Lower leg skin (tissue), 3 donors: ENCODE data around the gene SAC3D1.

Experiments
- POLR2A ChIP-seq, 2 donors: fragments of 450-650 bp; IDR thresholded peaks; one replicate each; pipeline ENCODE4 v1.6.1; 2016 to 2017; ENCODE audit warnings: antibody characterized with exemption in 2 of 2, mild to moderate bottlenecking in 1 of 2, moderate library complexity in 1 of 2
- TF ChIP-seq, protein P1 (sequence below), 3 donors: fragments of 450-650 bp; IDR thresholded peaks; one replicate each; pipeline ENCODE4 v1.5.1; 2016; ENCODE audit warnings: antibody characterized with exemption in 3 of 3, mild to moderate bottlenecking in 3 of 3, moderate library complexity in 2 of 3

DNA sequence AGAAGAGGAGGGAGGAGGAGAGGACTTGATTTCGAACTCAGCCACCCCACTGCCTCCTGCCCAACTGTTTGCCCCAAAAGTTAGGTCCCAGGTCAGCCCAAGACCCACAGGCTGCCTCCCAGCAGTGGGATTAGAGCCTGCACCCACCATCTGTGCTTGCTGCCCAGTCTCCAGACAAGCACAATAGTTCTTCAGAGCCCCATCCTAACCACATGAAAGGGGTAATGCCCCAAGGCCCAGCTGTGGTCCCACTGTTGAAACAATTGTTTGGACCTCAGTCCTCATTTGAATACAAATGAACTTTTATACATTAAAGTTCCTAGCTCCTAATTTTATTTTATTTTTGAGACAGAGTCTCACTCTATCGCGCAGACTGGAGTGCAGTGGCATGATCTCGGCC, 49.6 kb downstream of the SAC3D1 start:
- TF ChIP-seq, protein P1, sequence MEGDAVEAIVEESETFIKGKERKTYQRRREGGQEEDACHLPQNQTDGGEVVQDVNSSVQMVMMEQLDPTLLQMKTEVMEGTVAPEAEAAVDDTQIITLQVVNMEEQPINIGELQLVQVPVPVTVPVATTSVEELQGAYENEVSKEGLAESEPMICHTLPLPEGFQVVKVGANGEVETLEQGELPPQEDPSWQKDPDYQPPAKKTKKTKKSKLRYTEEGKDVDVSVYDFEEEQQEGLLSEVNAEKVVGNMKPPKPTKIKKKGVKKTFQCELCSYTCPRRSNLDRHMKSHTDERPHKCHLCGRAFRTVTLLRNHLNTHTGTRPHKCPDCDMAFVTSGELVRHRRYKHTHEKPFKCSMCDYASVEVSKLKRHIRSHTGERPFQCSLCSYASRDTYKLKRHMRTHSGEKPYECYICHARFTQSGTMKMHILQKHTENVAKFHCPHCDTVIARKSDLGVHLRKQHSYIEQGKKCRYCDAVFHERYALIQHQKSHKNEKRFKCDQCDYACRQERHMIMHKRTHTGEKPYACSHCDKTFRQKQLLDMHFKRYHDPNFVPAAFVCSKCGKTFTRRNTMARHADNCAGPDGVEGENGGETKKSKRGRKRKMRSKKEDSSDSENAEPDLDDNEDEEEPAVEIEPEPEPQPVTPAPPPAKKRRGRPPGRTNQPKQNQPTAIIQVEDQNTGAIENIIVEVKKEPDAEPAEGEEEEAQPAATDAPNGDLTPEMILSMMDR (IDR thresholded peaks at IDR 0.05): no peak
- TF ChIP-seq POLR2A (IDR thresholded peaks at IDR 0.05): no peak
